HG03460 (cell line): ENCODE data around the gene ITPKB.
A peak's percentile ranks its signal among the peaks of the same experiment; 100 is the strongest.

Source experiments
- ATAC-seq: cut with Tn5 transposase; IDR thresholded peaks from one replicate; pipeline ENCODE4 v1.9.1; 2021; ENCODE audit not compliant: unreplicated experiment

Gene ITPKB

GRCh38 chr1:226653311-226653921 is 85.7 kb downstream of the ITPKB start:
- ATAC-seq: peak; percentile 68

- no peak for ATAC-seq
Observed at GRCh38 chr1:226652613-226653012, 86.5 kb downstream of the ITPKB start.

- no peak for ATAC-seq
Observed at GRCh38 chr1:226651732-226652105, 87.4 kb downstream of the ITPKB start.

GRCh38 chr1:226651041-226651731 is 87.9 kb downstream of the ITPKB start:
- no peak for ATAC-seq

- no peak for ATAC-seq
Observed at GRCh38 chr1:226650236-226650841, 88.7 kb downstream of the ITPKB start.

GRCh38 chr1:226649780-226650179 is 89.3 kb downstream of the ITPKB start:
- ATAC-seq: no peak

GRCh38 chr1:226649244-226649643 is 89.8 kb downstream of the ITPKB start:
- ATAC-seq: no peak

- ATAC-seq: no peak
Observed at GRCh38 chr1:226648421-226648820, 90.7 kb downstream of the ITPKB start.

- no peak for ATAC-seq
Observed at GRCh38 chr1:226647719-226648118, 91.4 kb downstream of the ITPKB start.

GRCh38 chr1:226646870-226647449 is 92.1 kb downstream of the ITPKB start:
- no peak for ATAC-seq

GRCh38 chr1:226646026-226646869 is 92.8 kb downstream of the ITPKB start:
- ATAC-seq: no peak

GRCh38 chr1:226645279-226645976 is 93.7 kb downstream of the ITPKB start:
- ATAC-seq: no peak

GRCh38 chr1:226644541-226645176 is 94.4 kb downstream of the ITPKB start:
- no peak for ATAC-seq

- peak; percentile 48 for ATAC-seq
Observed at GRCh38 chr1:226643611-226644540, 95.2 kb downstream of the ITPKB start.

GRCh38 chr1:226643177-226643576 is 95.9 kb downstream of the ITPKB start:
- peak; percentile 50 for ATAC-seq

- no peak for ATAC-seq
Observed at GRCh38 chr1:226642421-226642820, 96.7 kb downstream of the ITPKB start.

GRCh38 chr1:226641671-226642231 is 97.3 kb downstream of the ITPKB start:
- no peak for ATAC-seq

- no peak for ATAC-seq
Observed at GRCh38 chr1:226640321-226641136, 98.6 kb downstream of the ITPKB start.
